HepG2 (cell line): ENCODE measurements around the gene GMEB2. TPM values are rescaled to one million over a fixed set of nuclear protein-coding genes. Genes with fewer than 3 reads are reported as not detected.

ENCODE experiments used
- CREB3 ChIP-seq: sonication (generic); formaldehyde crosslinking; IDR thresholded peaks from 2 replicates; pipeline ENCODE4 v1.5.0; 2020; ENCODE audit warnings: missing genetic modification reagents
- FUBP1 ChIP-seq: sonication (generic); formaldehyde crosslinking; IDR thresholded peaks from 2 replicates; pipeline ENCODE4 v1.5.1; 2020; ENCODE audit warnings: missing genetic modification reagents, mild to moderate bottlenecking, borderline replicate concordance
- HDAC1 ChIP-seq: sonication (generic); formaldehyde crosslinking; IDR thresholded peaks from 2 replicates; pipeline ENCODE4 v1.5.1; 2020; ENCODE audit warnings: mild to moderate bottlenecking, missing genetic modification reagents
- HDAC2 ChIP-seq: sonication (generic); formaldehyde crosslinking; IDR thresholded peaks from 2 replicates; pipeline ENCODE4 v1.4.0; 2020; ENCODE audit warnings: missing genetic modification reagents
- NBN ChIP-seq: fragments of 450-650 bp; conservative IDR thresholded peaks from 2 replicates; pipeline ENCODE4 v1.6.1; 2017
- NFKB2 ChIP-seq: sonication (generic); formaldehyde crosslinking; IDR thresholded peaks from 2 replicates; pipeline ENCODE4 v1.4.0; 2020; ENCODE audit warnings: missing genetic modification reagents, borderline replicate concordance
- NR3C1 ChIP-seq: sonication (generic); formaldehyde crosslinking; IDR thresholded peaks from 2 replicates; pipeline ENCODE4 v1.4.0; 2020; ENCODE audit warnings: missing genetic modification reagents
- PATZ1 ChIP-seq: sonication (generic); formaldehyde crosslinking; IDR thresholded peaks from 2 replicates; pipeline ENCODE4 v1.4.0; 2020; ENCODE audit warnings: missing genetic modification reagents
- TEF ChIP-seq: sonication (generic); formaldehyde crosslinking; IDR thresholded peaks from 2 replicates; pipeline ENCODE4 v1.5.0; 2020; ENCODE audit warnings: missing genetic modification reagents
- TGIF2 ChIP-seq: IDR thresholded peaks from 2 replicates; pipeline ENCODE4 v1.6.1; 2016; ENCODE audit warnings: control low read depth, missing compliant biosample characterization
- TP53 ChIP-seq: sonication (generic); formaldehyde crosslinking; conservative IDR thresholded peaks from 2 replicates; pipeline ENCODE4 v1.4.0; 2020; ENCODE audit warnings: missing genetic modification reagents
- ZBTB44 ChIP-seq: sonication (generic); formaldehyde crosslinking; IDR thresholded peaks from 2 replicates; pipeline ENCODE4 v1.4.0; 2020; ENCODE audit warnings: missing genetic modification reagents
- ZGPAT ChIP-seq: IDR thresholded peaks from 2 replicates; pipeline ENCODE4 v1.6.1; 2016; ENCODE audit warnings: mild to moderate bottlenecking
- ZNF138 ChIP-seq: sonication (generic); formaldehyde crosslinking; IDR thresholded peaks from 2 replicates; pipeline ENCODE4 v1.5.0; 2020; ENCODE audit warnings: mild to moderate bottlenecking, low read depth, missing genetic modification reagents
- ZNF20 ChIP-seq: sonication (generic); formaldehyde crosslinking; IDR thresholded peaks from 2 replicates; pipeline ENCODE4 v1.4.0; 2020; ENCODE audit warnings: mild to moderate bottlenecking, moderate library complexity, missing genetic modification reagents
- ZNF446 ChIP-seq: sonication (generic); formaldehyde crosslinking; IDR thresholded peaks from 2 replicates; pipeline ENCODE4 v1.5.0; 2020; ENCODE audit warnings: mild to moderate bottlenecking, missing genetic modification reagents
- ZNF501 ChIP-seq: sonication (generic); formaldehyde crosslinking; IDR thresholded peaks from 2 replicates; pipeline ENCODE4 v1.5.1; 2020; ENCODE audit warnings: mild to moderate bottlenecking, moderate library complexity, missing genetic modification reagents
- ZNF564 ChIP-seq: sonication (generic); formaldehyde crosslinking; IDR thresholded peaks from 2 replicates; pipeline ENCODE4 v1.8.1; 2023; ENCODE audit warnings: mild to moderate bottlenecking, missing genetic modification reagents
- ZNF709 ChIP-seq: sonication (generic); formaldehyde crosslinking; IDR thresholded peaks from 2 replicates; pipeline ENCODE4 v1.5.0; 2020; ENCODE audit warnings: mild to moderate bottlenecking, missing genetic modification reagents
- ZNF782 ChIP-seq: sonication (generic); formaldehyde crosslinking; IDR thresholded peaks from 2 replicates; pipeline ENCODE4 v1.4.0; 2020; ENCODE audit warnings: missing genetic modification reagents, mild to moderate bottlenecking, borderline replicate concordance
- ZNF879 ChIP-seq: sonication (generic); formaldehyde crosslinking; IDR thresholded peaks from 2 replicates; pipeline ENCODE4 v1.8.1; 2023; ENCODE audit warnings: missing genetic modification reagents
- polyA plus RNA-seq, 8 experiments: library from polyadenylated mRNA; depleted of rRNA in 3 of 8; stranded (reverse) in 7 of 8; unstranded in 1 of 8; fragments of >200 nt; fragmentation: Illumina TruSeq in 4 of 8; extraction: Trizol in 4 of 8; gene quantifications; 2 replicates each; pipeline versions ENCODE4 v1.2.1 to v1.2.3, GENCODE V29; 2011 to 2016; ENCODE audit warnings: low read depth in 4 of 8, missing spikeins in 1 of 8, mixed read lengths in 1 of 8; ENCODE audit not compliant: insufficient read depth in 1 of 8
- total RNA-seq, 5 experiments: library from RNA; depleted of rRNA; stranded (reverse); fragments of >200 nt; fragmentation: Illumina TruSeq; extraction: Trizol; gene quantifications; 2 replicates each; pipeline ENCODE4 v1.2.3, GENCODE V29; 2016; ENCODE audit warnings: low read depth in 1 of 5

The GMEB2 gene
- total and polyA plus RNA-seq, 2 of the 13 experiments (the other 11 are each of a cell fraction or from before 2014, with no cell fraction given): 10.6 to 12.4 TPM

GRCh38 chr20:63657937-63658748, 31.2 kb upstream of the GMEB2 start, which contains the start of gene RTEL1 (continued):
- no peak for TF ChIP-seq NBN
- TF ChIP-seq FUBP1 (CRISPR knock-in tag): no peak
- peak; percentile 66; the same call in 1 of the 2 replicates for TF ChIP-seq ZBTB44 (CRISPR knock-in tag)
- peak; percentile 80; the same call in 1 of the 2 replicates for TF ChIP-seq TEF (CRISPR knock-in tag)
- TF ChIP-seq ZNF446: peak; percentile 59; the same call in 1 of the 2 replicates
- peak; percentile 95 for TF ChIP-seq TP53 (CRISPR knock-in tag)
- peak; percentile 86 for TF ChIP-seq PATZ1
- TF ChIP-seq ZNF501 (CRISPR knock-in tag): peak; percentile 99
- TF ChIP-seq HDAC1 (CRISPR knock-in tag): peak; percentile 98
- no peak; the same call in 1 of the 2 replicates for TF ChIP-seq ZNF879 (CRISPR knock-in tag)
- TF ChIP-seq ZNF709 (CRISPR knock-in tag): peak; percentile 90
- peak; percentile 69 for TF ChIP-seq ZNF564
- peak; percentile 95 for TF ChIP-seq HDAC2 (CRISPR knock-in tag)
- TF ChIP-seq NR3C1: no peak
- TF ChIP-seq TGIF2 (CRISPR knock-in tag): peak; percentile 94
- peak; percentile 68; the same call in 1 of the 2 replicates for TF ChIP-seq ZNF20
- peak; percentile 99 for TF ChIP-seq NFKB2 (CRISPR knock-in tag)
- TF ChIP-seq ZNF782 (CRISPR knock-in tag): peak; percentile 66; the same call in 1 of the 2 replicates
- TF ChIP-seq ZGPAT (CRISPR knock-in tag): peak; percentile 99
- TF ChIP-seq CREB3 (CRISPR knock-in tag): peak; percentile 78
- peak; percentile 85; the same call in 1 of the 2 replicates for TF ChIP-seq ZNF138 (CRISPR knock-in tag)
